CD4-positive, alpha-beta T cell treated with Interleukin-6 for 4 hours (primary cell): ENCODE results near the gene SLC22A15.
"Not testable (repeated sequence)": the region's sequence is repeated elsewhere in the genome, so short reads cannot be mapped to it uniquely, and the experiment has no call there.

Experiments used
- DNase-seq: peaks from one replicate; pipeline ENCODE4 v3.0.0-alpha.2; 2020; ENCODE audit warnings: mixed read lengths

The SLC22A15 gene

GRCh38 chr1:115982400-115982799 is 6.1 kb downstream of the SLC22A15 start:
- DNase-seq = no peak

- DNase-seq = no peak
Measured at GRCh38 chr1:115983584-115983983, 7.3 kb downstream of the SLC22A15 start.

- no peak for DNase-seq
Measured at GRCh38 chr1:115987623-115988022, 11.3 kb downstream of the SLC22A15 start.

- no peak for DNase-seq
Measured at GRCh38 chr1:115988953-115989352, 12.6 kb downstream of the SLC22A15 start.

- DNase-seq = no peak
Measured at GRCh38 chr1:115989699-115990098, 13.4 kb downstream of the SLC22A15 start.

GRCh38 chr1:115991909-115992308 is 15.6 kb downstream of the SLC22A15 start:
- DNase-seq = no peak

- DNase-seq = not testable (repeated sequence)
Measured at GRCh38 chr1:115997921-115998320, 21.6 kb downstream of the SLC22A15 start.

GRCh38 chr1:116001739-116002487 is 25.6 kb downstream of the SLC22A15 start:
- DNase-seq = no peak

GRCh38 chr1:116002781-116003420 is 26.6 kb downstream of the SLC22A15 start:
- DNase-seq = no peak

- no peak for DNase-seq
Measured at GRCh38 chr1:116003823-116004222, 27.5 kb downstream of the SLC22A15 start.

- peak; percentile 3 for DNase-seq
Measured at GRCh38 chr1:116006486-116006964, 30.2 kb downstream of the SLC22A15 start.

GRCh38 chr1:116008656-116009390 is 32.5 kb downstream of the SLC22A15 start:
- no peak for DNase-seq

- no peak for DNase-seq
Measured at GRCh38 chr1:116012716-116013115, 36.4 kb downstream of the SLC22A15 start.

GRCh38 chr1:116015679-116016078 is 39.4 kb downstream of the SLC22A15 start:
- no peak for DNase-seq

- DNase-seq = no peak
Measured at GRCh38 chr1:116018007-116018406, 41.7 kb downstream of the SLC22A15 start.

GRCh38 chr1:116019653-116020253 is 43.4 kb downstream of the SLC22A15 start:
- no peak for DNase-seq

GRCh38 chr1:116020668-116021272 is 44.5 kb downstream of the SLC22A15 start:
- DNase-seq = peak; percentile 39

- DNase-seq = no peak
Measured at GRCh38 chr1:116024626-116025025, 48.3 kb downstream of the SLC22A15 start.

GRCh38 chr1:116026631-116027030 is 50.3 kb downstream of the SLC22A15 start:
- DNase-seq = no peak

- no peak for DNase-seq
Measured at GRCh38 chr1:116031302-116031835, 55.1 kb downstream of the SLC22A15 start.

GRCh38 chr1:116033322-116033721 is 57.0 kb downstream of the SLC22A15 start:
- no peak for DNase-seq

- DNase-seq = no peak
Measured at GRCh38 chr1:116036255-116036654, 59.9 kb downstream of the SLC22A15 start.
